Smooth muscle cell (in vitro differentiated cells): ENCODE results near the gene PPFIA1. TPM values are rescaled to one million over a fixed set of nuclear protein-coding genes. Genes with fewer than 3 reads are reported as not detected.

Experiments
- DNase-seq: peaks from one replicate; lab custom pipeline; 2025; ENCODE audit not compliant: unreplicated experiment; lab: John Stamatoyannopoulos, UW
- H2AFZ ChIP-seq: fragments of 200-600 bp; sonication (generic); 2 replicates; pipeline ENCODE4 v1.6.0; 2016; ENCODE audit warnings: antibody characterized with exemption, low read depth, mild to moderate bottlenecking
- H3F3A ChIP-seq: fragments of 200-600 bp; sonication (generic); 2 replicates; pipeline ENCODE4 v1.6.0; 2017; ENCODE audit warnings: antibody characterized with exemption, low read depth
- H3K27ac ChIP-seq: fragments of 200-600 bp; sonication (generic); 2 replicates; pipeline ENCODE4 v1.5.1; 2016; ENCODE audit warnings: low read depth, mild to moderate bottlenecking
- H3K27me3 ChIP-seq: fragments of 200-600 bp; sonication (generic); 2 replicates; pipeline ENCODE4 v1.6.1; 2016; ENCODE audit warnings: low read depth, mild to moderate bottlenecking
- H3K36me3 ChIP-seq: fragments of 200-600 bp; sonication (generic); 2 replicates; pipeline ENCODE4 v1.5.1; 2016; ENCODE audit warnings: low read depth
- H3K4me1 ChIP-seq: fragments of 200-600 bp; sonication (generic); 2 replicates; pipeline ENCODE4 v1.5.1; 2016; ENCODE audit warnings: low read depth
- H3K4me2 ChIP-seq: fragments of 200-600 bp; sonication (generic); 2 replicates; pipeline ENCODE4 v1.6.0; 2016; ENCODE audit warnings: mild to moderate bottlenecking
- H3K4me3 ChIP-seq: fragments of 200-600 bp; sonication (generic); 2 replicates; pipeline ENCODE4 v1.5.1; 2016; ENCODE audit warnings: mild to moderate bottlenecking
- H3K79me2 ChIP-seq: fragments of 200-600 bp; sonication (generic); 2 replicates; pipeline ENCODE4 v1.6.0; 2016; ENCODE audit warnings: low read depth, mild to moderate bottlenecking
- H3K9ac ChIP-seq: fragments of 200-600 bp; sonication (generic); 2 replicates; pipeline ENCODE4 v1.6.0; 2016; ENCODE audit warnings: low read depth
- H3K9me3 ChIP-seq: fragments of 200-600 bp; sonication (generic); replicated peaks from 2 replicates; pipeline ENCODE4 v1.5.1; 2016; ENCODE audit warnings: low read depth
- H4K20me1 ChIP-seq: fragments of 200-600 bp; sonication (generic); 2 replicates; pipeline ENCODE4 v1.6.0; 2016; ENCODE audit warnings: low read depth
- WGBS: methylation state at CpG from one replicate; pipeline ENCODE4 v1.1.7; 2016; ENCODE audit warnings: low lambda C conversion rate; 5-methylcytosine and 5-hydroxymethylcytosine counted together
- polyA plus RNA-seq: library from polyadenylated mRNA; unstranded; fragments of >200 nt; fragmentation: Nextera tagmentation; extraction: Ambion mirVana; gene quantifications from 2 replicates; pipeline ENCODE4 v1.2.1, GENCODE V29; 2016
- total RNA-seq: library from RNA; depleted of rRNA; stranded (reverse); fragments of >200 nt; gene quantifications from 2 replicates; pipeline ENCODE4 v1.2.3, GENCODE V29; 2014
- TF ChIP-seq, protein P1 (sequence below): fragments of 200-600 bp; sonication (generic); IDR thresholded peaks from 2 replicates; pipeline ENCODE4 v1.5.1; 2017; ENCODE audit warnings: borderline replicate concordance, mild to moderate bottlenecking, antibody characterized with exemption; ENCODE audit not compliant: insufficient read depth, poor library complexity, severe bottlenecking

Gene PPFIA1
- 31.5 and 48.2 TPM in 2 replicates for total RNA-seq
- 23.8 and 33.8 TPM in 2 replicates for polyA plus RNA-seq

- peaks cover 46% of the 10 kb centered on the region for H3K79me2 ChIP-seq
Measured at GRCh38 chr11:70270104-70270876, at the start of gene PPFIA1. Gene PPFIA1 (plus strand): TSS chr11:70270690. CDS start chr11:70272173, 1,483 bp downstream.

DNA sequence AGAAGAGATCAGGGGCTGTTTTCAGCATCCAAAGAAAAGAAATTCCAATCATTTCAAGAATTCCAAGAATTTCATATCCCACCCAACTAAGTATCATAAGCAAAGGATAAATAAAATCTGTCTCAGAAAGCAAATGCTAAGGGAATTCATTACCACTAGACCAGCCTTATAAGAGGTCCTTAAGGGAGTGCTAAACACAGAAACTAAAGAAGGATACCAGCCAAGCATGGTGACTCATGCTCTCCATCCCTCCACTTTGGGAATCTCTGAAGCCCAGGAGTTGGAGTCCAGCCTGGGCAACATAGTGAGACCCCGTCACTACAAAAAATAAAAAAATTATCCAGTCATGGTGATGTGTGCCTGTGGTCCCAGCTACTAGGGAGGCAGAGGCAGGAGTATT, 49.6 kb upstream of the PPFIA1 start:
- Histone ChIP-seq H2AFZ (no peak overlapping the region), H3K4me2 (no peak overlapping the region), H3K79me2 (no peaks in the 10 kb centered on the region), H3K36me3 (no peaks in the 10 kb centered on the region), H3K9ac (no peak overlapping the region), H3F3A (no peaks in the 10 kb centered on the region), H3K4me3 (no peak overlapping the region), H3K9me3 (no peaks in the 10 kb centered on the region), H3K27ac (no peak overlapping the region), H3K27me3 (no peaks in the 10 kb centered on the region), H4K20me1 (no peaks in the 10 kb centered on the region), H3K4me1 (no peaks in the 10 kb centered on the region)
- DNase-seq, result no peak
- 94% methylated on average over 1 of the region's 1 CpG for WGBS
- TF ChIP-seq, protein P1, sequence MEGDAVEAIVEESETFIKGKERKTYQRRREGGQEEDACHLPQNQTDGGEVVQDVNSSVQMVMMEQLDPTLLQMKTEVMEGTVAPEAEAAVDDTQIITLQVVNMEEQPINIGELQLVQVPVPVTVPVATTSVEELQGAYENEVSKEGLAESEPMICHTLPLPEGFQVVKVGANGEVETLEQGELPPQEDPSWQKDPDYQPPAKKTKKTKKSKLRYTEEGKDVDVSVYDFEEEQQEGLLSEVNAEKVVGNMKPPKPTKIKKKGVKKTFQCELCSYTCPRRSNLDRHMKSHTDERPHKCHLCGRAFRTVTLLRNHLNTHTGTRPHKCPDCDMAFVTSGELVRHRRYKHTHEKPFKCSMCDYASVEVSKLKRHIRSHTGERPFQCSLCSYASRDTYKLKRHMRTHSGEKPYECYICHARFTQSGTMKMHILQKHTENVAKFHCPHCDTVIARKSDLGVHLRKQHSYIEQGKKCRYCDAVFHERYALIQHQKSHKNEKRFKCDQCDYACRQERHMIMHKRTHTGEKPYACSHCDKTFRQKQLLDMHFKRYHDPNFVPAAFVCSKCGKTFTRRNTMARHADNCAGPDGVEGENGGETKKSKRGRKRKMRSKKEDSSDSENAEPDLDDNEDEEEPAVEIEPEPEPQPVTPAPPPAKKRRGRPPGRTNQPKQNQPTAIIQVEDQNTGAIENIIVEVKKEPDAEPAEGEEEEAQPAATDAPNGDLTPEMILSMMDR, result no peak

More at GRCh38 chr11:70270104-70270876, at the start of gene PPFIA1:
- Histone ChIP-seq H4K20me1 (peaks cover 42% of the 10 kb centered on the region), H3K9ac (peak within 1 kb of the TSS; percentile 90), H2AFZ (peak within 1 kb of the TSS; percentile 96), H3F3A (no peaks in the 10 kb centered on the region), H3K27ac (peak within 1 kb of the TSS; percentile 62), H3K4me3 (peak within 1 kb of the TSS; percentile 80), H3K4me2 (peak within 1 kb of the TSS; percentile 100), H3K36me3 (peaks cover 14% of the 10 kb centered on the region), H3K9me3 (no peaks in the 10 kb centered on the region), H3K4me1 (peaks cover 4% of the 10 kb centered on the region), H3K27me3 (no peaks in the 10 kb centered on the region)
- DNase-seq, result peak; percentile 74
- TF ChIP-seq, protein P1, result no peak
- WGBS, result 2% methylated on average over 63 of the region's 99 CpGs

DNA sequence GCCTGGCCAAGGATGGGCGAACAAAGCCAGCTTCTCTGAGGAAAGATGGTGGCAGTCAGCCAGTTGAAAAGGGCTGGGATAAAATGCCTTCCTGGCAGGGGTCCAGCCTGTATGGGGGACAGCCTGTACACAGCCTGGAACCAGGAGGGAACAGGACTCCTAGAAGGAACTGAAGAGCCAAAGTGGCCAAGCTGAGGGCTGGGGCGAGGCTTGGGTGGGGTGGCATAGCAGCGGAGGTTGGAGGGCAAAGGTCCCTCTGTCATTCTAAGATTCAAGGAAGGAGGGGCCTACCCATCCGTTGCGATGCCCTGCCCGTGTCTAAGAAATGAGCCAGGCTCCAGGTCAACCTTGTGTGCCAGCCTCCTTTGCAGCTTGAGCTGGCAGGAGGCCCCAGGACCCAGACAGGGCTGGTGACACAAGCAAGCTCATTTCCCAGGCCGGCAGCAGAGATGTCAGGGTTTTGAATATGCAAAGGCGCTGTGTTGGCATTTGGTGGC, 44.8 kb upstream of the PPFIA1 start:
- Histone ChIP-seq H3K27ac (no peak overlapping the region), H3F3A (no peaks in the 10 kb centered on the region), H3K36me3 (no peaks in the 10 kb centered on the region), H2AFZ (no peak overlapping the region), H3K9me3 (no peaks in the 10 kb centered on the region), H3K4me1 (no peaks in the 10 kb centered on the region), H3K4me2 (no peak overlapping the region), H3K9ac (no peak overlapping the region), H3K79me2 (no peaks in the 10 kb centered on the region), H3K27me3 (no peaks in the 10 kb centered on the region), H4K20me1 (no peaks in the 10 kb centered on the region), H3K4me3 (no peak overlapping the region)
- 86% methylated on average over 8 of the region's 8 CpGs for WGBS
- TF ChIP-seq, protein P1, result no peak
- DNase-seq, result no peak
